IPS DF 4.7 (cell line): ENCODE results near the gene TNFAIP1.

Source experiments
- DNase-seq: peaks from one replicate; pipeline ENCODE4 v3.0.0-alpha.2; 2013; ENCODE audit warnings: low spot score; ENCODE audit errors: extremely low read depth

The TNFAIP1 gene

DNA sequence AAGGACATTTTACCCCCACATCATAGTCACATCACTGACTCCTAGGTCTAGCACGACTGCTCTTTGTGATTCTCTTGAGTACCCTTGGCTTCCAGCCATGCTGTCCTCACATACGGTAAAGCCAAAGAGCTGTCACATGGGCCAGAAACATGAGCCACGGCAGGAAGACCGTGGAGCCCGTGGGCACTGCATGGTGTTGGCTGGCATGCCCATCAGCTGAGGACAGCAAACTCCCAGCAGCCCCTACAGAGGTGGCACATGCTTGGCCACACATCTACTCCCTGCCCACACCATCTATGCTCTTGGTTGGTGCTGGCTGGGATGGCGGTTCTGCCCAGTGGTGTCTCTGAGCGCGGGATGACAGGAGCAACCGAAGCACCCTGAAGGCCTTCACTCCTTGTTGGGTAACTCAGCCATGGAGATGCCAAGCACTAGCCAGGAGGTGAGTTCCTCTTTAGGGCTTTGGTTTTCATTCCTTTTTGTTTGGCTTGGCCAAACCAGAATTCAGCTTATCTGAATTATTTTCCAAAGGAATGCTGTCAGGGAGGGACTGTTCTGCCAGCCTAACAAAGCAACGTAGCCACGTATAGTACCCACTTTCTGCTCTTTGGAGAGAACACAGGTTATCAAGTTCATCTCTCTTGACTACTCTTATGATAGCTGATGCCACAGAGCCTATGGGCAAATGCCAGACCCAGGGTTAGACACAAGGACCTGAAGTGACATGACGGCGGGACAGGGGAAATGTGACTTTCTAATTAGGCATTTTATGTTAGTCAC is 10.0 kb downstream of the TNFAIP1 start:
- no peak for DNase-seq

DNA sequence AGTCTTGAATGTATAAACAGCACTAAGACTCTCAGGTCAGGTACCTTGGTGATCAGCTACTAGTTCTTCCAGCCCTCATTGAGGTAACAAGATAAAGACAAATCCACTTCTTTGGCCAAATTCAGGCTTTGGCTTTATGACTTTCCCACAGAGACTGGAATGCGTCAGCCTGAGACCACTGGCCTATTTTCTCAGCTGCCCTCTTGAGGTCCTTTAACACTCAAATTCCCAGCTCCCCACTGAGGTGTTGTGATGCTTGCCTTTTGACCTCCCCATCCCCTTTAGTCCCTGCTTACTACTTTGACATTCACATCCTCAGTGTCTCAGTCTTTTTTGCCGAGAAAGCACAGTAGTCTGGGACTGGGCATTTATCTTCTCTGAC is 10.6 kb downstream of the TNFAIP1 start:
- DNase-seq = no peak

DNA sequence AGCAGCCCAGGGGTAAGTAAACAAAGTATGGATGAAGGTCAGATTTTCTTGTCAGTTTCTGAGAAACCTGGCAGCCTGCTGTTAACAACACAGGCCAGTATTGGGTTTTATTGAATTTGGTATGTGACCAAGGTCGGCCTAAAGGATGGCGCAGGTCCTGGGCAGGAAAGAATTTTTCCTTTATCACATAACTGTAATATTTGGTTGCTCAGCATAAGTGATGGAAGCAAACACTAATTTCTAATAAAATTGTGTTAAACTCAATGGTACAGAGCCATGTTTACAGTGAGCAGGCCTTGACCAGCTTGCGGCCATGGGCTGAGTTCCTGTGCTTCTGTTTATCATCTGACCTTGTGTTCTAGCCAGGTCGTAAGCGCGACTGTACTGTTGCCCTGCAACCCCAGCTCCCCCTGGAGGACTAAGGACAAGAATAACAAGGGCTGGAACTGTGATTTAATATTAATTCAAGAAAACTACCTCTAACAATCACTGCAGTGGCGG is 11.2 kb downstream of the TNFAIP1 start:
- no peak for DNase-seq

DNA sequence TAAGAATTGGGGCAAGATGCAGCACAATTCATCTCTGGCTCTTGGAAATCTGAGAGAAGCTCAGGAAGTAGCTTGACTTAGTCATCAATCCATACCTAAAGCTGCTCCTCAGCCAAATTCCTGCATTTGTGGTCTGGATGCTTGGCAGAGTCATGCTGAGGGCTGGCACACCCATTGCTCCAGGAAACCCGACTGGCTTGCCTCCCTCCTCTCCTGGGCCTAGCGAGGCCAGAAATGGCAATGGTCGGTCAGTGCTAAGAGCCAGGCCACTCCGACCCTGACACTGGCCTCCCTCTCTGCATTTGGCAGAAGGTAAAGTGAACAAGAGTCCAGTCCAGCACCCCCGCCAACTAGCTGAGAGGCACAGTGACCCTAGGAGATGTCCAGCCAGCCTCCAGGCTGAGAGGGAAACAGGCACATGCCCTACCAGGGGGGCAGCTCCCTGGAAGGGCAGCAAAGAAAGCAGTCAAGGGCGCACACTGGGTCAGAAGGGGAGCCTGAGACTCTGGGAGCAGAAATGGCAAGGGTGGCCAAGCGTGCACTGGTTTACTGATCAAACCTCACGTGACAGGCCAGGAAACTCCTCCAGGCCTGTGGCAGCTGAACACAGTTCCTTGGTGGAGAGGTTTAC is 11.8 kb downstream of the TNFAIP1 start:
- no peak for DNase-seq

DNA sequence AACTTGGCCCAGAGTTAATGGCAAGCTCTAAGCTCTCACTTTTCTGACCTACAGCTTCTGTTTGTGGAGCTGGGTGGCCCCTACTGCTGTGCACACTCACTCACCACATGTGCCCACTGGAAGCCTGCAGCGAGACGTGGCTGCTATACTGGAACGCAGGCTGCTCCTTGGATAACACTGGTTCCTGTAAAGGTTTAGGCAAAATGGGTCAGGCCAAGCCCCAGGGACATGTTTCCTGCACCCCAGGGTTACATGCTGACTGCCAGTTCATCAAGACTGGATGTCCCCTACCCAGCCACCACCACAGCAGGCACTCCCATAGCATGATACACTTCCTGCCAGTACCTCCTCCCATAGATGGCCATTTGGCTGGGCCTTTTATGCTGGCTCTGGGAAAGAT is 13.4 kb downstream of the TNFAIP1 start:
- no peak for DNase-seq

DNA sequence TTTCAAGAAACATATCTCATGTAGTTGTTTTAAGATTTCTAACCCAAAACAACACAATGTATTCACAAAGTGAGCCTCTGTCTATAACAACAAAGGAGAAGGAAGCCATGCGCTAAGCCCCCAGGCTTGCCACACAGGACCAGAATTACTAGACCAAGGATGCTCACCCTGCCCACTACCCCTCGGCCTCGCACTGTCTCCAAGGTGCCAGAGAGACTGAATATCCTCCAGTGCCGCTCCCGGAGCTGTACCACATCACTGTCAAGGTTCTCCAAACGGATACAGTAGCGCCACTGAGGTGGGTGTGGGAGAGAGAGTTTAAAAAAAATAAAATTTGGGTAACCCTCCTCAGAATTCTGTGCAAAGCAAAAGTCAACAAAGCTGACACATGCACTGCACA is 14.7 kb downstream of the TNFAIP1 start:
- no peak for DNase-seq

DNA sequence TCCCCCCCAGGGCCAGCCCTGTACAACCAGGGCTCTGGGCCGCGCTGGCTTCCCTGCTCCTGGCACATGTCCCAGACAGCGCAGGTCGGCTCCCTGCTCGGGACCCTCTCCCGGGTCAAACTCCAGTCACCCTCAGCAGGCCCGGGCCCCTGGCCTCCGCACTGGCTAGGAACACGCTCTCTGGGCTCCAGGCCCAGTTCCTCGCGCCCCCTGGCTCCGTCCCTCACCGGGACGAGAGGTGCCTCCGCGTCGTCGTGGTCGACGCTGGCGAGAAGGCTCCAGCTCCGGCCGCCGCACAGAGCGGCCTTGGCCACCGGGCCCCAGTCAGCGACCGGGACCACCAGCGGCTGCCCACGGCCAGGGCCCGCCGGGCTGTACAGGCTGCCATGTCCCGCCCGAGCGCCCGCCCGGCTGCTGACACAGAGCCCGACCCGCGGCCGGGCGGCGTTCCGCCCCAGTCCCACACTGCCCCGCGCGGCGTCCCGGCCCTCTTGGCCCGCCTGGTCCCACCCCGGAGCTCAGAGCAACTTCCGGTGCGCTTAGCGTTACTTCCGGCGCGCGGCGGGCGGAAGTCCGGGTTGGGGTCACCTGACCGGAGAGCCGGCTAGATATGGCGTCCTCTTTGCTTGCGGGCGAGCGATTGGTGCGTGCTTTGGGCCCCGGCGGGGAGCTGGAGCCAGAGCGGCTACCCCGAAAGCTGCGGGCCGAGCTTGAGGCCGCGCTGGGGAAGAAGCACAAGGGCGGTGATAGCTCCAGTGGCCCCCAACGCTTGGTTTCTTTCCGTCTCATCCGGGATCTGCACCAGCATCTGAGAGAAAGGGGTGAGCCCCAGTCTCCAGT is 21.7 kb downstream of the TNFAIP1 start, which contains the start of gene POLDIP2:
Gene POLDIP2, minus strand, starts transcription at position 467 of the 840 bp plus-strand sequence. Its CDS starts 79 bp downstream, at position 388.
- no peak for DNase-seq

DNA sequence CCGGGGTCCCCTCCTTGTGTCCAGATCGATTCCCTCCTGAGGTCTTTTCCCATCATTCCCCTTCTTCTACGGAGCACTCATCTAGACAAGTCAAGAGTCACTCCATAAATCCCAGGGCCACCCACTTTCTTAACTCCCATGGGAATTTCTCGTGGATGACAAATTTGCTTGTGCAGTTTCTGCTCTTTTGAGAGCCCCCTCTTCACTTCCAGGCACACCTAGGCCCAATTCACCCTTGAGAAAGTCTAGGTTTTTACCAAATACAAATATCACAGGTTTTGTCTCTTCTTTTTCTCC is 22.3 kb downstream of the TNFAIP1 start:
- no peak for DNase-seq

DNA sequence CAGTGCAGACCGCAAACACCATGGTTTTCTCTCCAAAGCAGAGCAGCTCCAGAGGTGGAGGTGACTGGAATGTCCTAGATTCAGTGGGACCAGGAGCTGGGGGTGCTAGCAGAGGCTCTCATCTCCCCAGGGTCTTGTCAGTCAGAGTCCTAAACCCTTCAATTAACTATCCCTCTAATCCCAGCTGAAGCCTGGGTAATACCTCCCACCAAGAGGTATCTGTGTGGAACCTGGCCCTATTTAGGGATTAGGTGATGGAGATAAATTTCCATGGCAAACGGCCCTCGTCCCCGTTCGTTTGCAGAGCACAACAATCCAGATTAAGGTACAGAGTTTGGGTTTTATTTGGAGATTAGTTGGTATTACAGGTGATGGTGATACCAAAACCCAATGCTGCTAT is 27.6 kb downstream of the TNFAIP1 start:
- DNase-seq = no peak

DNA sequence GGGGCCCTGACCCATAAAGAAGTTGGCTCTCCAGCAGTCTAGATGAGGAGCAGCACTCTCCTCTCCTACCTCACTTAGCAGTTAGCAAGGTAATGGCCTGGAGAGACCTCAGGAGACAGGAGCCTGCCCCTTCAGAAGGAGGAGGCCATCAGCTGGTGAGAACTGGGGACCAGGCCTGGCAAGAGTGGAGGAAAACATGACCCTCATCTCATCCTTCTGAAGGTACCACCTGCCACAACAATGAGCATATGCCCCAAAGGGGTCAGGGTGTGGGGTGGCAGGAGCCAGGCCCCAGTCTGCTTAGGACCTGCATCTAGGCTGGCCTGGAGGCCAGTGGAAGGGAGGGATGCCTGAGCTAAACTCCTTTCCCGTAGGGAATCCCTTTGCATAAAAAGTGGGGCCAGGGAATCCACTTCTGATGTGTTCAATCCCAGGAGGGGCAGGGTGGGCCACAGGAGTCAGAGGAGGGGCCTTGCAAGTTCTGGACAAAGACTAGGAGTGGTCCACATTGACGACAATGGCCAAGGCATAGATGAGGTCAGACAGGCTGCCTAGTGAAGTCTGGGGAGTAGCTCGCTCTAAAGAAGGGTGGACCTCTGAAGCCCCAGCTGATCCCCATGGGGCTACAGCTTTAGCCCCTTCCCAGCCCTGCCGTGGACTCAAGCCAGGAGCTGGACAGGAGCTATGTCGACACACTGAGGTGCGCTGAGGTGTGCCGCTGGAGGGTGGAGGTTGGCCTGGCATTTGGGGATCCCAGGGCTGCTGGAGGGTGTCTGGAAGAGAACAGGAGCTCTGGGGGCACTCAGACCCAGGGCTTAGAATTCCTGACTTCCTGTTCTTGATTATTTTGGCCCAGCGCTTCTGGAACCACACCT is 28.5 kb downstream of the TNFAIP1 start:
- no peak for DNase-seq

DNA sequence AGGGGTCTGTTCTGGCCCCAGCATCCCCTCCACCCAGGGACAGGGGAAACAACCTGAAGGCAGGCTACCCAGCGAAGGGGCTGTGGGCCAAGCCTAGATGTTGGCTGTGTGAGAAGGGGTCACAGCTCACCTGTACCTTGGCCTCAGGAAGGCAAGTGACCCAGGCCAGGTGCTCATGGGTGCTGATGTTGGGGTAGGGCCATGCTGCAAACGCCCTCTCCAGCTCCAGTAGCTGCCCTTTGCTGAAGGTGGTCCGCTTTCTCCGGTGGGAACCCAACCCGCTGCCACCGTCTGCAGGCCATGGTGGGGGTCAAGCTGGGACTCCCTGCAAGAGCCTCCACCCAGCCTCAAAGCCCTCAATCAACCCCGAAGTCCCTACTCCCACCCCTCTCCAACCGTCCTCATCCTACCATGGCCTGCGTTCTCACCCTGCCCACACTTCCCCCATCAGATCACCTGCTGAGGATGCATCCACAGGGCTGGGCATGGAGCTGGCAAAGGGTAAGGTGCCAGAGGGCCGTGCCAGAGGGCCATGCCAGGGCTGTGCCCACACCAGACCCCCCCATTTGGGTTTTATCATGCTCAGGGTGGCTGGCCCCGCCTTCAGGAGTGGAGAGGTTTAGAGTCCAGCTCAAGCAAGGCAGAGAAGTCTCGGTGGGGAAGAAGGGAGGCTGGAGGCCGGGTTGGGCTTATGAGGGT is 29.3 kb downstream of the TNFAIP1 start, which contains the start of gene SEBOX:
Gene SEBOX, minus strand, starts transcription at position 535 of the 699 bp plus-strand sequence. Its CDS starts 48 bp downstream, at position 487.
- no peak for DNase-seq

DNA sequence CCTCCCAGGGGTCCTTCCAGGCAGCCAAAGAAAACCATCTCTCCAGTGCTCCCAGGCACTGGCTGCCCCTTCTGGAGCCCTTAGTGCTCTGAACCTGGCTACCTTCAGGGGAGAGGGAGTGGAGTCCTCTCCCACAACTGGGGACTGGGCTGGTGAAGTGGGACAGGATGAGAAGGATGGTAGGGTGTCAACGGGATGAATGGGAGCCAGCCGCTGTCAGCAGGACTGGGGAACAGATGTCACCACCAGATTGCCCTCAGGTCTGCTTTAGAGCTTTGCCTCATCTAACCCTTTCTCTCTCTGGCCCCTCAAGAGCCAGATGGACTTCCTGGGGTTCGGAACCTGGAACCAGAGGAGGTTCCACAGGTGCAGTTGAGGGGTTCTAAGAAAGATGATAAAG is 29.9 kb downstream of the TNFAIP1 start:
- no peak for DNase-seq

DNA sequence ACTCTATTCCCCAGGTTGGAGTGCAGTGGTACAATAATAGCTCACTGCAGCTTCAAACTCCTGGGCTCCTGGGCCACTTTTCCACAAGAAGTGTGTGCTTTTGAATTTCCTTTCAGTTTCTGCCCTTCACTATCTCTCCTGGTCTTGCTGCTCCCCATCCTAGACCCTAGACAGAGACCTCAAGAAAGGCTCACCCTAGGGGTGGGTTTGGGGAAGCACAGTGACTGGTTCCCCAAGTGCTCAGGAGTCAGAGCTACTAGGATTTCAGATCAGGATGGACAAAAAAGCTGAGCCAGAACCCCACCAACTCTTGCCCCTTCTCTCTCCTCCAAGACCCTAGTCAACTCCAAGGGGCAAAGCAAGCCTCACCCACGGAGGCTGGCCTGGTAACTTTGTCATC is 31.0 kb downstream of the TNFAIP1 start:
- DNase-seq = no peak

DNA sequence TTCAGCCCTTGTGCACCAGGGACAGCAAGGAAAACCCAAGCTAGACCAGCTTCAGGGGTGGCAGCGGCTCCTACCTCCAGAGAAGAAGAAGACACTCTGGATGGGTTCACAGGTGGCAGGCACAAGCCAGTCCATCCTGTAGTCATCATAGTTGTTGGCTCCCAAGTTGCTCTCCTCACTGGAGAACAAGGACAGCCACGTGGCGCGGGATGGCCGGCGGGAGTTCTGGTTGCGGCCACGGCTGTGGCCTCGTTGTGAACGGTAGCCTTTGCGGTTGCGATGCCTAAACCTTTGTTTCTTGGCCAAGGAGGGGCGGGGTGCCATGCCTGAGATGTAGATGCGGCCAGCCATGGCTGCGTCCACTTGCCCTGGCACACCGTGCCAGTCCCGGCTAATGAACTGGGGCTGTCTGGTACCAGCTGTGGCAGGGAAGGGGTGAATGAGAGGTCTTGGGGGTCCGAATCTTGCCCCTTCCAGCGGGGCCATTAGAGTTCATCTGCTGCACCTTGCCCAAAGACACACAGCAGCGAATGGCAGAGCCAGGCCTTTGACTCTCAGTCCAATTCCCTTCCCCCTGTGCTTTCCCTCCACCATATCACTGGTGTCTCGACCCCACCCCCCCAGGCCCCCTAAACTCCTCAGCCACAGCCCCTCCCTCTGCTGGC is 32.2 kb downstream of the TNFAIP1 start:
- DNase-seq = no peak

DNA sequence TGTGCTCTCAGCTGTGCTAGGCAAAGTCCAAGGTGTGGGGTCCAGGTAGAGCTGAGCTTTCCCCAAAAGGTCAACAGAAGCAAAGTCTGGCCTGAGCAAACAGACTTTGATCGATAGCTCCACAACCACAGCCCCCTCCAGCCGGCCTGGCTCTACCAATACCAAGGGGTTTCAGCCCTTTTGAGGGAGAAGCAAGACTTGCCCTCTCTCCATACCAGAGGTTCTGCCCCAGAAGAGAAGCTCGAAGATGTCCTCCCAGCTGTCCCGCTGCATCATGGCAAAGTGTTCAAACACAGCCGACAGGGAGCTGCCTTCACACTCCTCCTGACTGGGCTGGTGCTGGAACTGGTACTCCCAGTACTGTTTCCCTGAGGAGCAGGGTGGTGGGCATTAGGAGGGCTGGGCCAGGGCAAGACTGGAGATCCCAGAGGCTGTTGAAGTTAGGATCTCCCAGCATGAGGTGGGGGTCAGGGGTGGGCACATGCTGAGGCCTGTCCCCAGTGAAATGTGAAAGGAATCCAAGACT is 32.8 kb downstream of the TNFAIP1 start:
- DNase-seq = no peak

DNA sequence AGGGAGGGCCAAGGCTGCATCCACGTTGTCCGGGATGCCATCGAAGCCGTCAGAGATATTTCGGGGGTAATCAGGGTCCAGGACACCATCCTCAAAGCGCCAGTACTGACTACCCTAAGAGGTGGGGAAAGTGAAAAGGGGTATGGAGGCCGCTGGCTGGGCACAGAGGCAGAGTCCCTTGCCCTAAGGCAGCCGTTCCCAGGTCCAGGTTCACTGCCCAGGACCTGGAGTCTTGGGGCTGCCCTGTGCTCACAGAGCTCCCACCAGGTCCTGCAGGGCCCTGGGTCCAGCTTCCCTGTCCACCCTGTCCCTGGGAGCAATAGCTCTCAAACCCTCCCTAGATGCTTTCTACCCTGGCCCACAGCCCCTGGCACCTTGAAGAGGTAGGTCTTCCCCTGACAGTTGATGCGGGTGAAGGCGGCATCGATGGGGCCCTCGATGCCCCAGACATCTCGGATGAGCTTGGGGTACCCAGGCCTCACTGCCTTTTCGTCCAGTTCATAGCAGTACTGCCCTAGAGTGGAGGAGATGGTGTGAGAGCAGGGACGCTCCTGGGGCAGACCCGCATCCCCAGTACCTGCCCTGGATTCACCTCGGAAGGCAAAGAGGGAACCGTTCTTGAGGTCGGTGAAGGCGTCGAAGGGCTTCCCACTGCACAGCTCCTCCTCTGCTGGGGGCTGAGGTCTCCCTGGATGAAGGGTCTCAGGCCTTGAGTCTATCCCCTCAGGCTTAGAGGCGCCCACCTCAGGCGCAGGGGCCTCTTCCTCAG is 33.5 kb downstream of the TNFAIP1 start:
- DNase-seq = no peak

DNA sequence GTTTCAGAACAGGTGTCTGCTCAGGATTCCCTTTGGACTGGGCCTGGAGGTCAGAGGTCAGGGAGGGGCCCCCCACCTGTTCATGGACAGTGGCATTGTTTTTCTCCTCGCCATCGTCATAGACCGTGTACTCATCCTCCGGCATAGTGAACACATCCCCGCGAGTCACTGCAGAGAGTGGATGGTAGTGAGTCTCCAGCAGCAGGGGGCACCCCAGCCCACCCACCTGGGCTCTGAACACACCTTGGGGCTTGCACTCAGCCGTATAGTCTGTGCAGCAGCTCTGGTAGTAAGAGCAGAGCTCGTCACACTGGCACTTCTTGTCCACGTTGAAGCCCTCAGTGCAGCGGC is 34.1 kb downstream of the TNFAIP1 start:
- no peak for DNase-seq

DNA sequence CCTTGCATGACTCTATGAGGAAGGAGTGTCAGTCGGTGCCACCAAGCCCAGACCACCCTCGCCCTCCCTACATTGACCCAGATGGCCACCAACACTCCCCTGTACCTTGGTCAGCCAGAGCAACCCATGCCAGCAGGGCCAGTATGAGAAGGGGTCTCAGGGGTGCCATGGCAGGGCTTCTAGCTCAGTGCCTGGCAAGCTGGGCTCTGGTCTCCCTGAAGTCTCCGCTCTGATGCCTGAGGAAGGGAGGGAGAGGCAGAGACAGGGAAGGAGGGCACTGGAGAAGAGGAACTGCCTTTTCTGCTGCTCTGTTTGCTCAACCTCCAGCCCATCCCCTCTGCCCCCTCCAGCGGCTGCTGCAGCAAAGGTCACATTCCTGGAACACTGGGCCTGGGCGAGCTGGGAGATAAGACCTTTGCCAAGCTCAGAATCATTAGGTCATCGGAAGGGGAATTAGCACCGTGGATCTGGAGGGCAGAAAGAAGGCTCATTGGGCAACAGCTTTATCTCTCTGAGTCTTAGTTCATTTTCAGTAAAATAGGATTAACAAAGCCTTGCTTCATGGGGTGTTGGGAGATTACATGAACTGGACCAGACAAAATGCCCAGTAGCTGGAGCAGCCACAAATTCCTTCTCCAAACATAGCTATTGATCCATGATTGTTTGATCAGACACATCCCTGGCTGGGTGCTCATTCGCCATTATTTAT is 34.6 kb downstream of the TNFAIP1 start, which contains the start of gene VTN:
Gene VTN, minus strand, starts transcription at position 273 of the 709 bp plus-strand sequence. Its CDS starts 104 bp downstream, at position 169.
- no peak for DNase-seq
